ENCODE data around the gene RAMP1.
"Not testable (repeated sequence)": the region's sequence is repeated elsewhere in the genome, so short reads cannot be mapped to it uniquely, and the experiment has no call there.

GRCh38 chr2:237868074-237868473, 8.7 kb downstream of the RAMP1 start:
- TF ChIP-seq NFE2L2 (IDR thresholded peaks at IDR 0.05; ENCODE audit: low read depth, low read length); RAD21 (IDR thresholded peaks at IDR 0.05; ENCODE audit: low read length); CTCF (conservative IDR thresholded peaks at IDR 0.05; ENCODE audit: low read depth, low read length): not testable (repeated sequence)
